GM19239 (cell line): Measurements from ENCODE around the gene ACSL1.

ENCODE experiments used
- DNase-seq: peaks from one replicate; pipeline ENCODE4 v3.0.0; 2011; ENCODE audit warnings: low spot score; ENCODE audit not compliant: insufficient read length
- FAIRE-seq: peaks from 2 replicates; lab custom pipeline; 2011; peaks lifted over from hg19 to GRCh38; lab: Jason Lieb, UNC

The ACSL1 gene

DNA sequence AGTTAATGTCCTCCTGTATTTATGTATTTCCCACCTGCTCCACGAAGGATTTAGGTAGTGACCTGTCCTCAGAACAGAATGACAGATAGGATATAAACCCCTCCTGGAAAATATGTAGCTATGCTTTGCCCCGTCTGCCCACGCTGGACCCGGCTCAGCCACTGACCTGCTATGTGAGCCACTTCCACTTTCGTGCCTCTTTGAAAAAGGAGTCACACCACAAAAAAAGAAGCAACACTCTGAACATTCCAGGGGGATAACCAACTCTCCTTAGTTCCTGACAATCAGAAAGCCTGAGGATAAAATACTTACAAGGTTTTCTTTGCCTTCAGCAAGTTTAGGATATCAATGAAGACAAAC, 11.1 kb downstream of the ACSL1 start:
- DNase-seq = no peak

DNA sequence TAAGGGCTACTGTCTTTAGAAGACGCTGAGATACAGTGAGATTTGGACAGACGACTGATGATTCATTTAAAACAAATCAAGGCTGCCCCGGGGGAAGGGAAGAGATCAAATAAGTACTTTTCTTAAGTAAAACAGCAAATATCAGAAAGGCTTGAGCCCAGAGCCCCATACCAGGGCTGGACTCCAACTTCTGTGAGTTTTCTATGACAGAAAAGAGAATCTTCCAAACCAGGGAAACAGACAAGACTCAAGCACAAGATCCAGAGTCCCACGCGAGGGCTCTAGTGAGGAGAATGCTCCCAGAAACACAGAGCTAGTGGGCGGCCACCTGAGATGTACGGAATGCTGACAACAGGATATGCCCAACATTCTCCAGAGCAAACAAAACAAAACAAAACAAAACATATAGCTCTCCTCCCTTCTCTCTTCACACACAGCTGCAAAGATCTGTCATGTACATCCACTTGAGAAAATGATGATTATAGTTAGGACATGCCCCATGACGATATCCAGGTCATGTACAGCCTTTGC, 13.1 kb downstream of the ACSL1 start:
- FAIRE-seq (no peak), DNase-seq (no peak)

More for the DNA sequence above, 11.1 kb downstream of the ACSL1 start:
- FAIRE-seq = no peak

DNA sequence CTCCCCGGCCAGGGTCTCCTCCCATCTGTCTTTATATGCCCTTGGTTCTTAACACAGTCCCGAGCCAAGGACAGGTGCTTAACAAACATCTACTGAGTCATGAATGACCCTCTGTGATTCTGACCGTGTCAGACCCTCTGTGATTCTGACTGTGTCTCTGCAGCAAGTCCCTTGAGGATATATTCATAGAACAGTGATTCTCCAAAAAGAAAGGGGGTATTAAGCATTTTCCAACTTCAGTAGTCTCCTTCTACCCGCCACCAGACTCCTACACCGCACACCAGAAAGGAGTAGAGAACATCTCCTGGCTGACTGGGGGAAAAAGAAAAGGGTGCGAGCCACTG, 13.6 kb downstream of the ACSL1 start:
- DNase-seq (no peak), FAIRE-seq (no peak)

DNA sequence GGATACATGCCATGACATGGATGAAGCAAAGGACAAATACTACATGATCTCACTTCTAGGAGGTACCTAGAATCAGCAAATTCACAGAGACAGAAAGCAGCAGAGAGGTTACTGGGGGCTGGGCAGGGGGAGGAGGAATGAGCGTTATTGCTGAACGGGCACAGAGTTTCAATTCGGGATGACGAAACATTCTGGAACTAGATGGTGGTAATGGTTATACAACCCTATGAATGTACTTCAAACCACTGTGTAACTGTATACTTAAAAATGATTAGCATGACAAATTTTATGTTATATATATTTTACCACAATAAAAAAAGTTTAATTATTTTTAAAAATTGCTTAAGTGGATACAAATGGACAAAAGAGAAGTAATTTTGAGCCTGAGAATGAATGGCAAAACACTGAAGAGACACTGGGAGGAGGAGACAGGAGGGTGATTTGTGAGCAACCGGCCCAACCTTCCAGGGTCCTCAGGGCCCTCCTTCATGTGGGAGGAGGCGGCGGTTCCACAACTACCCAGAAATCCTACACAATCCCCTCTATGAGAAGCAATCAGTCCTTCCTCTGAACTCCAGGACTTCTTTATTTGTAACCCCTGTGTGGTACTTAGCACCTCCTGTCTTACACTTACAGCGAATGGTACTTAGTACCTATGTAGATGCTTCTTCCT, 14.1 kb downstream of the ACSL1 start:
- no peak for DNase-seq

DNA sequence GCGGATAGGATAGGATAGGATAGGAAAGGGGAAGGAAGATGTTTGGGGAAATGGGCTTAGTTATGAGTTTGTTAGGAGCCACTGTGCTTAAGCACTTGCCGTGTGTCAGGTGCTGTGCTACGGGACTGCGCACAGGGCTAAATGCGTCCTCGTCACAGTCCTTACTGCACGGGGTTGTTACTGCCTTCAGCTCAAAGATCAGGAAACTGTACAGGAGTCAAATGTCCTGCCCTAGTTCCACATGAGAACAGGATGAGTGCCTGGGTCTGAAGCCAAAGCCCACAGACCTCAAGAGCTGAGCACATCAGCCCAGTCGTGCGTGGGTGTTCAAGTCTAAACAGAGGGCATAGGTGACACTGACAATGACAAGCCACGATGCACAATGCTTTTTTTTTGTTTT, 15.0 kb downstream of the ACSL1 start:
- no peak for DNase-seq
- FAIRE-seq = no peak

More for the DNA sequence above, 14.1 kb downstream of the ACSL1 start:
- no peak for FAIRE-seq

DNA sequence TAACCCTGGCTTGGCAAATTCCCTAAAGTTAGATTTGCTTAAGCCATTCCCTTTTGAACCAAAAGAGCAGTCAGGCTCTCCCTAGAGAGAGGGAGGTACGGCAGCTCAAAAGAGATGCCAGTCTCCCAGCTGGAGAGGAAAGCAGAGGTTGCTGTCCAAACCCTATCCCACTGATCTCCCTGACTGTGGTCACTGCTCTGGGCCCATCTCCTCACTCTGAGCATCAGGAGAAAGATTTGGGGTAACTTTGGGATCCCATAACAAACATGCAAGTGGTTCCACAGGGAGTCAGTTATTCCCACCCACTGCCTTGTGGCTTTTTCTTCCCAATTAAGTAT, 17.1 kb downstream of the ACSL1 start:
- no peak for FAIRE-seq
- no peak for DNase-seq

DNA sequence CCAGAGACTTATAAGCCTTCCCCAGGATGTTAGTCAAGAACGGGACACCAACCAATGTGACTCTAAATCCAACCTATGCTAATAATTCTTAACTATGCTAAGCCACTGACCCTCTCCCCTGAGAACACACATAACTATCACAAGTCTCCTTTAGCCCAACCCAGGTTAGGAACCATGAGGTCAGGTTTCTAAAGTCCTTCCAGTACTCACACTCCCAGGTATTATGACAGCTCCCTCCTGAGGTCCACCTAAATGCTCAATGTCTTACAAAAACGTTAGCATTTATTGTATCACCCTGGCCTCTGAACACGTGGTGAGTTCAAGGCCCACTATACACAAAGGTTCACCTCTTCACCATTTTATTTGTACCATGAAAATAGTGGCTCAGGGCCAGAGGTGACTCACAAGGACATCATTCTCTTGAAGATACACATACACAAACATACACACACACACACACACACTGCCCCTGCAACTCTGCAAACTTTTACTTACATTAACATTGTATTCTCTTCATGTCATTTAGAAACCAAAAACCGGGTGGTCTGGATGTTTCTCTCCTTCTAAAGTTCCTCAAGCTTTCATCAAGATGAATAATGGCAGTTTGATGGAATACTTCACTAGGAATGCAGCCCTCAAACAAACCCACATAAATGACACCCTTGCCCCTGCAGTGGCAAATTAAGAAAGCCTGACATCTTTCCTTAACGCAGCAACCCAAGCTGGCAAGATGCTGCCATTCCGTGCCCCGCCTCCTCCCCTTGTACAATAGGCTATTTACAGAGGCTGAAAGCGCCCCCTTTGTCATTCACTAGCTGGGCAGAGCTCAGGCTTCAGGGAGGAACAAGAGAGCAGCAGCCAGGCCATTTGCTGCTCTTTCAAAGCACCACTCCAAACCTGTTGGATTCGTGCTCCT, 17.7 kb downstream of the ACSL1 start:
- DNase-seq = no peak
- FAIRE-seq = peak; percentile 21

DNA sequence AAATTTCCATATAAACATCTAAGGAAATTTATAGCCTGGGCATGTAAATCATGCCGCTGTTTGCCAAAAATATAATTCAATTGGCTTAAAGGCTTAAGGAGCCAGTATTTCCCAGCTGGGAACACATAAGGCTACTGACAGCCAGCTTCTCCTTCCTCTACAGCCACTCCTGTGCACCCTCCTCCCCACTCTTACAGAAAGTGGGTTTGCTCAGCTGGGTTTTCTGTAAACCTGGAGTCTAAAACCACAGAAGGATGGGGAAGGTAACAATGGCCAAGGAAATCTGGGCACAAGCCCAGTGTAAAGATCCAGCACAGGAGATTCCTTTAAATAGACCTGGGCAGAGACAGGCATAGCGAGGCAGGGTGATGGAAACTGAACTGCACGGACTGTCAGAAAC, 18.5 kb downstream of the ACSL1 start:
- no peak for FAIRE-seq

DNA sequence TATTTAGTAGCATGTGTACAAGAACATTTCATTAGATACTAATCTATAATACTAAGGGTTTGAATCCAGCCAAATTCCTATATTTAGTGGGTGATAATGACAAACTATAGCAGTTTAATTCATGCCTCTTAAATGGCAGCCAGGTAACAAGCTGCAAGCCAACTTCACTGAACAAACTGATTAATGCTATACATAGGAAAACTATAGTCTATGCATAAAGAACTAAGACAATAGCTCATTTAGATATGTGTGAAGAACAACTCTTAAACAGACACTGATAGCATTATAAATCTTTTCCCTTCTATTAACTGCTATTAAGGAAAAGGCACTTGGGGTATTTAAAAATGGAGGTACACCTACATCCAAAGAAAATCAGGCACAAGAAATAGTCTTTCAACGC, 19.1 kb downstream of the ACSL1 start:
- FAIRE-seq = no peak
- no peak for DNase-seq

More for the DNA sequence above, 18.5 kb downstream of the ACSL1 start:
- no peak for DNase-seq

DNA sequence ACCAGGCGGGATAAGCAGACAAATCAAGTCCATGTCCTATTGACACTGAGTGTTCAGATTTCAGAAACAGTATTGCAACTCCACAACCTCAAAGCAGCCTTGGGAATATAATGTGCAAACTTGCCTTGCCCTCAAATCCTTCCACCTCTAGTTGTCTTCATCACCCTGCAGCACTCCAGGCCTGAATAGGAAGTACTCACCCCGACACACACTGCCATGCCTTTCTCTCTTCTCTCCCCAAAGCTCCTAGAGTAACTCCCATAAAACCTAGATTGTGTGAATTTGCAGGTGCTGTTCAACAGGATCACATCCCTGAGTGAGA, 19.6 kb downstream of the ACSL1 start:
- DNase-seq = no peak
- no peak for FAIRE-seq

DNA sequence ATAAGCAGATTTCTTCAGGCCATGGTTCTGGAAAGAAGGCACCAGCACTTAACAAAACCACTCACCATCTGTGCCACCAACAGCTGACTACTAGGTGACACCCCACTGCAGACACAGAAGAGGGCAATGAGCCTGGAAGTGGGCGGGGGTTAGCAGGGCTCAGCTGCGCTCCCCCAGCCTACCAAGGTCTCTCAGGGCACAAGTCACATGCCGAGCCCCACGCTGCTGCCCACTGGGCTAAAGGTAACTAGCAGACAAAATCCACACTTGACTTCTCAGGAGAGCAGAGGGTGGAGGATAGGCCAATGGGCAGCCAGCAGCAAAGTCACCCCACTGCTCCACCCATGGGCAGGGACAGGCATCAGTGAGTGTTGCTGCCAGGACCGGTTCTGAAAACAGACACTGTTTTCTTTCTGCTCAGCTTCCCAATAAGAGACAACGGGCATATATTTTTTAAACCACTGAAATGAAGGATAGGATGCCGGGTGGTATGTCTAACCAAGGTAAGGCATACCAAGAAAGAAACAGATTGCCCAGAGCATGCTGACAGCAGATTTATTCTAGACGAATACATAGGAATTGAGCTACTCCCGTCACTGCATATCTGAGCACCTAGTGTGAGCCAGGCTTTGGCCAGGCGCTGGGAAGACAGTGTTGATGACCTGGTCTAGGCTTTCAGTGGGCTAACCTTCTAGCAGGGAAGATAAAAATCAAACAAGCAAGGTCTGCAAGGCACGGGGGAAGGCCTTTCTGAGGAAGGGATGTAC, 20.1 kb downstream of the ACSL1 start:
- DNase-seq = no peak
- FAIRE-seq = peak; percentile 49

DNA sequence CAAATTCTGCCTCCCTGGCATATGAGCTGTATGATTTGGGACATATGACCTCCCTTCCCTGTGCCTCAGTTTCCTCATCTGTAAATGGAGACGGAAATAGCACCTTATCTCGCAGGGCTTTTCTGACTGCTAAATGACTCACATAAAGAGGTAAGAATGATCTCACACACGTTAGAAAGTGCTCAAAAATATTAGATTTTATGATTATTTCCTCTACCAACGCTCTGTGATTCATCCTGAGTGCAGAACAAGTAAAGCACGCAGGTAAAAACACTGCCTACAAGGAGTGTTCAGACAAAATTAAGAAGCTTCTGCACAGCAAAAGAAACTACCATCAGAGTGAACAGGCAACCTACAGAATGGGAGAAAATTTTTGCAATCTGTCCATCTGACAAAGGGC, 21.1 kb downstream of the ACSL1 start:
- FAIRE-seq = no peak
- DNase-seq = no peak

DNA sequence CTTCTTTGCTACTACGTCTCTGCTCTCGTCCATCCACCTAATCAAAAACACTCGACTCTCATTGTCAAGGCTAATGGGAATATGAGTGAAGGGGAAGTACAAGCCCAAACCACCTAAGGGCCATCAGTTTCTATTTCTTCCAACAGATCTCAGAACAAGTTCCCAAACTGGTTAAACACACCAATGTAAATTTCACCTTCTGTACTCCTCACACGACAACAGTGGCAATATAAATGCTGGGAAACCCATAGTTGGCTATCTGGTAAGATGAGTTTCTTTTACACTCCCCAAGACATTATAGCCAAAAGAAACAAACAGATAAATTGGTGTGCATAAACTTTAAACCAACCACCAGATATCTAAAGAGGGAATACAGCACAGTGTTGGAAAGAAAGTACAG, 21.9 kb downstream of the ACSL1 start:
- DNase-seq = no peak
- no peak for FAIRE-seq

DNA sequence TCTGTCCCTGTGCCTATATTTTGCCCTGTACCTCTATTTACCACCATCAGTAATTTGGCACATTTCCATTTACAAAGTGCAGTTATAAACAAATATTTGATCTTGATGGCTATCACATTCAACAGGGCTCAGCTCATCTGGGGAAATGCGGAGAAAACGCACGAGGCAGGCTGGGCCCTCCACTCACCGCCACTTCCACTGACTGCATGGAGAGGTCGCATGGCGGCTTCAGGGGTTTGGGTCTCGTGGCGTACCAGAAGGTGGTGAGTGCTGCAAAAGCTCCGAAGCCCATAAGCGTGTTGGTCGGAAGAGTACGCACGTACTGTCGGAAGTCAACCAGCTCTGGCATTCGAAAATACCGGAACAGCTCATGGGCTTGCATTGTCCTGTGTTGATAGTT, 22.6 kb downstream of the ACSL1 start:
- no peak for FAIRE-seq
- DNase-seq = no peak

DNA sequence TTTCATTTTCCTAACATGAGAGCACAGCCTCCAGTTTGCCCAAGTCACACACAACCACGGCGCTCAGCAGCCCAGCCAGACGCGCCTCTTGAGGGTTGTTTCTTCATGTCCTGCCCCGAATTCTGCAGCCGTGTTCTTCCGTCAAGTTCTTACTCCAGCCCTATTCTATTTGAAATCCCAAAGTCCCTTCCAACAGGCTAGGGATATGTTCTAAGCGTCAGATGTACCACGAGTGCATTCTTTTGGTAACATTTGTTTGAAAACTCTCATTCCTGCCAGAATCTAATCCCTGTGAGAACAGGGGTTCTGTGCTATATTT, 23.1 kb downstream of the ACSL1 start:
- DNase-seq (no peak), FAIRE-seq (no peak)

DNA sequence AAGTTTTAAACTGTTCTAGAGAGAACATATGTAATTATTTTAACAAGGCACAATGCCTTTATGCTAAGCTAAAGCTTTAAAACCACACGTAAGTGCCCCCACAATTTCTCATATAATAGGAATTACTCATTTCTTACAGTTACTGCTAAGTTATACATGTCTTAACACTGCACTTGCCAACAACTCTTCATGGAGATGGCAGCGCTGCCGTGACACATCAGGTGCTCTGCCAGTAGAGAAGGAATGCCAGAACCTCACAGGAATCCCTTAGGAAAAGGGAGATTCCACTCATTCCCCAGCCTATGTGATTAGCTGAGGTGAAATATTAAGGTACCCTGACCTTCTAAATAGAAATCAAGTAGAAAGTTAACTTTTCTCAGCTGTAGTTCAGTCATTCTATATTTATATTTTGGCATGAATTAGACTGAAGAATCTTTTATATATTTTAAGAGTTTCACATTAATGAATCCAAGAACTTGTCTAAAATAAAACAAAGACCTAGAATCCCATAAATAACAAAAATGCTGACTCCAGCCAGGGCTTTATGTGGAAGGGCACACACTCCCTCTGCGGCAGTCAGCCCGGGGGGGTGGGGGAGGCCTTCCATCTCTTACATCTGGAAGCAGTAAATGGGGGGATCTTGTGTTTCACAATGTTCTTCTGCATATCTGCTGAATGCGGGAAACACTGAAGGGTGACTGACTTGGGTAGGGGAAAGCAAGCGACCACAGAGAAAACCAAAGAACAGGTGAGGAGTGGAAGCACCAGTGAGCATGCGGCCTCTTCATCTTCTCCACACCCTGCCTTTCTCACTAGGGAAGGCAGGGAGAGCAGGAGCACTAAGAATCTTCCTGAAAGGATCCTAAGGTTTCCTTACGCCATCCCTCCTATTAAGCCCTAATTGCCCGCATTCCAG, 23.7 kb downstream of the ACSL1 start:
- FAIRE-seq = no peak

DNA sequence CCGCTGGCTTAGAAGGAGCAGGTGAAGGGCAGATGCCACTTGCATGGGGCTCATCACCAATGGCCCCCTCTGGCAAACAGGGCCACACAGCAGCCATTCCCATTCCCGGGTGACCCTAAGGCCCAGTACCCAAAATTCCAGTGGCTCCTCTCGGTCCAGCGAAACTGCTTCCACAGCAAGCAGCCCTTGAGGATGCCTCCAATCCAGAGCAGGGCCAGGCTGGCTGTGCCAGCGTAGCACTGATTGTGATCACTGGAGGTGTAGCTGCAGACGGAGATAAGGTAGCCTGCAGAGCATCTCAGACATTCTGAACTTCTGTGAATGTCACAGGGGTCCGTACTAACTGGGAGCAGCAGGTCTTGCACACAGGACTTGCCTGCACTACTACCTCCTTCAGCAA, 27.3 kb downstream of the ACSL1 start:
- no peak for DNase-seq
- FAIRE-seq = no peak

More for the DNA sequence above, 23.7 kb downstream of the ACSL1 start:
- no peak for DNase-seq

DNA sequence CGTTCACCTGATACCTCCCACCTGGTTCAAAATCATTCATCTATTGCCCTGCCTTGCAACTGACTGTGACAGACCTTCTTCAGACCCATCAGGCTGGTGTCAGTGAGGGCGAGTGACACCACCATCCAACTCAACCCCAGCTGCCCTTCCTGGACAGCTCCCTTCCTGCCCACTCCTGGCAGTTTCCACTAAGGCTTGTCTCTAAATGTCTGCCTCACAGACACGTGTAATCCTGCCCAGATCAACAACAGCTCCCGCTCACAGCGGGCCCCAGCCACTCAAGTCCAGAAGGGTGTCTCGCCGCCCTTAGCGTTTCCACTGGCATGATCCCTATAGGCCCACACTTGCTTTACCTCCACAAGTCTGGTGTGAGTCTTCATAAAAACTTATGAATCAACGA, 28.9 kb downstream of the ACSL1 start:
- FAIRE-seq = no peak
- DNase-seq = no peak

DNA sequence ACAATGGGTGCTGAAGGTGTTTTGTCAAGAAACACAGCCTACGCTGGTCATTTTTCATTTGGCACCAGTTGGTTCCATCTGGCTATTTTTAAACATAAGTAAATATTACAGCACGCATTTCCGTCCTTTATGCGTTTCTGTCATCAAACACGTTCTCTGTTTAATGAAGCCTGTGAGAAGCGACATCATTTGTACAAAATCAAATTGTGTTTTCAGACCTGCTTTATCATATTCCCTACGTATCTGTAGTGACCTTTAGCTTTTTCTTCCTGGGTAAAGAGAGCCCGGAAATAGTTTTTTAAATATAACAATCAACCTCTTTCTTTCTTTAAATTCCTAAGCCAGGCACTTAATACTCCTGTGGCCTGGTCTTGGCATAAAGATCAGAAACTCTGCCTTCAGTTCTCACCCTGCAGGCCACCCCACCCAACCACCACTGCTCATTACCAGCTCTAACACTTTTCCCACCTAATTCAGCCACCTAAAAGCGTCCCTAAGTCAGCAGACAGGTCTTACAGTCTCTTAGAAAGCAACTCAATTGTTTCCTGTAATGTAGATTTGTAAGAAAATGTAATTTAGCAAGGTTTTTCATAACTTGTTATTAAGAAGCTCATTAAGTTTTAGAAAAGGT, 30.4 kb downstream of the ACSL1 start:
- DNase-seq = no peak
- no peak for FAIRE-seq

DNA sequence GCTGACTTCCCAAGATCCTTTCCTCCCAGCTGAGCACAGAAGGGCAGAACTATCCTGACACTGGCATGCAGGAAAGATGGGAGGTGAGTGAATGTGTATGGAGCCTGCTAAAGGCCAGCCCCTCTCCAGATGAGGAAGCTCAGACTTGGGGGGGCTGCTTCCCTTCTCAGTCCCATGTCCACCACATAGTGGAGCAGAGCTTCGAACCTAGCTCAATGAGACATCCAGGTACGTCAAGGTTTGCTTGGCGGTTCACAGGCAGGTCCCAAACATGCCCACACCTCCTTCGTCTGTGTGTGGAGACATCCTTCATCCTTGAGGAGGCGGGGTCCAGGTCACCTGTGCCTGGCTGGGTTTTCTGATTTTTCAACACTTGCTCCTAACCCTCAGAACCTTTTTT, 31.3 kb downstream of the ACSL1 start:
- no peak for DNase-seq
- no peak for FAIRE-seq
